ENCODE results near the gene ACP5. TPM values are rescaled to one million over a fixed set of nuclear protein-coding genes. Genes with fewer than 3 reads are reported as not detected.
A peak's percentile ranks its signal among the peaks of the same experiment; 100 is the strongest.

ACP5 gene
- total and polyA plus RNA-seq, 2 of the 4 experiments (the other 2 are of a cell fraction): 0.54 to 1.2 TPM

DNA sequence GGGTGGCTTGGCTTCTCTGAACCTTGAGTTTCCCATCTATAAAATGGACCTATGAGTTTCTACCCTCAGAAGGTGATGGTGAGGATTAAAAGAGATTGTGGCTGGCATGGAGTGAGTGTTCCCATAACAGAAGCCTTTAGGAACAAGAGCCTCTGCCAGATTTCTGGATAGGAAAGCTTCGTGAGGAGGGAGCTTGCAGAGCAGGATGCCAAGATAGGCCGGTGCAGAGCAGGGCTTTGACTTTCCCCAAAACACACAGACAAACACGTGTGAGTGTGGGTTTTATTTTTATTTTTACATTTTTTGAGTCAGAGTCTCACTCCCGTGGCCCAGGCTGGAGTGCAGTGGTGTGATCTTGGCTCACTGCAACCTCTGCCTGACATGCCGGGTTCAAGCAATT, 42.5 kb downstream of the ACP5 start:
- Histone ChIP-seq H4K20me1 (ENCODE audit: insufficient read depth, low read length) (peaks cover 3% of the 10 kb centered on the region; the same call in 1 of the 2 replicates), H3K14ac (replicated peaks; ENCODE audit: low read depth, low read length) (peak overlapping the region; percentile 43), H3K18ac (ENCODE audit: low read depth, low read length) (no peak overlapping the region), H2AK5ac (ENCODE audit: low read depth, low read length) (peak overlapping the region; percentile 93), H3K9ac (ENCODE audit: low read depth, low read length) (no peak overlapping the region), H2BK20ac (ENCODE audit: low read depth, low read length) (peak overlapping the region; percentile 86), H2BK15ac (ENCODE audit: low read depth, low read length) (peak overlapping the region; percentile 90), H2AK9ac (replicated peaks; ENCODE audit: low read depth, low read length, poor library complexity) (no peak overlapping the region), H3K4me3 (ENCODE audit: insufficient read depth, low read depth, low read length) (no peak overlapping the region), H3K79me1 (ENCODE audit: low read depth in 1 of 2, low read length in 2 of 2) (peaks cover 7 to 21% of the 10 kb centered on the region in 2 experiments), H3K56ac (ENCODE audit: extremely low read depth, insufficient read depth, low read length) (no peak overlapping the region; the same call in 1 of the 2 replicates), H4K8ac (ENCODE audit: low read depth in 2 of 2, low read length in 2 of 2) (peak overlapping the region; percentile 51 to 93; a peak in 2 of 4 replicates), H2AFZ (replicated peaks; ENCODE audit: low read length, poor library complexity) (no peak overlapping the region), H3K27ac (ENCODE audit: insufficient read depth, low read length) (no peak overlapping the region), H2BK5ac (ENCODE audit: low read depth, low read length, poor library complexity, severe bottlenecking) (peak overlapping the region; percentile 28), H2BK120ac (ENCODE audit: low read depth, low read length) (peak overlapping the region; percentile 85), H3K23ac (ENCODE audit: low read depth, low read length) (peak overlapping the region; percentile 57; the same call in 1 of the 2 replicates), H4K91ac (ENCODE audit: insufficient read depth, low read depth, low read length) (peak overlapping the region; percentile 40; the same call in 1 of the 2 replicates), H3K9me3 (ENCODE audit: control insufficient read depth, insufficient read depth, low read length) (no peaks in the 10 kb centered on the region), H3K27me3 (ENCODE audit: control insufficient read depth, insufficient read depth, low read length) (no peaks in the 10 kb centered on the region), H3K36me3 (ENCODE audit: control insufficient read depth, insufficient read depth, low read length) (no peaks in the 10 kb centered on the region), H3K4me1 (ENCODE audit: control insufficient read depth, insufficient read depth, low read length) (peaks cover 20% of the 10 kb centered on the region), H3K4me2 (ENCODE audit: low read depth, low read length) (no peak overlapping the region), H3K9me1 (ENCODE audit: insufficient read depth, low read length) (peaks cover 22% of the 10 kb centered on the region), H3K4ac (ENCODE audit: low read depth, low read length) (peak overlapping the region; percentile 99), H4K5ac (ENCODE audit: low read depth, low read length) (no peak overlapping the region)
- ChIA-PET POLR2A (ENCODE audit: unreplicated experiment) (no interaction called here), CTCF (interaction anchor here (1.0 kb wide), 1 partner anchor 23 kb away, joined by 3 read pairs; no protein-coding TSS in a partner anchor)
- no CpG with 5 or more reads among the region's 5 CpGs for WGBS, 2 experiments (ENCODE audit: extremely low coverage in 2 of 2, insufficient read length in 1 of 2)
- ATAC-seq (ENCODE audit: low read depth) (no peak), DNase-seq (no peak)
- in situ Hi-C loops (cut with MboI; ENCODE audit: low sequenced_read_pairs) (no loop called here), dilution Hi-C loops (cut with HindIII; ENCODE audit: low sequenced_read_pairs, unreplicated experiment) (no loop called here), intact Hi-C loops (cut with micrococcal nuclease) (no loop called here)
- no TSS peak for BruUV-seq (replicated peaks)
- no peak for TF ChIP-seq MXI1 (IDR thresholded peaks at IDR 0.05; ENCODE audit: borderline replicate concordance, low read depth, low read length)
- TF ChIP-seq SMC3 (IDR thresholded peaks at IDR 0.05; ENCODE audit: low read depth, low read length): no peak

All from IMR-90 (cell line).